SK-N-SH (cell line): ENCODE data around the gene GNE. TPM values are rescaled to one million over a fixed set of nuclear protein-coding genes. Genes with fewer than 3 reads are reported as not detected.

Experiments used
- CTCF ChIA-PET: fragments of 300-600, 350-600 bp; formaldehyde crosslinking; extraction: SDS; loops from one replicate; lab custom pipeline; 2021; lab: Yijun Ruan, JAX
- POLR2A ChIA-PET: fragments of 350-600 bp; sonication (Branson Sonifier 250); formaldehyde crosslinking; extraction: SDS; loops from one replicate; lab custom pipeline; 2020; ENCODE audit warnings: antibody characterized with exemption, inconsistent platforms; lab: Yijun Ruan, JAX
- DNase-seq: peaks from one replicate; pipeline ENCODE4 v3.0.0; 2012
- H2AFZ ChIP-seq: fragments of 200-600 bp; sonication (generic); 2 replicates; pipeline ENCODE4 v1.8.1; 2016; ENCODE audit warnings: antibody characterized with exemption, mild to moderate bottlenecking, low read depth
- H3F3A ChIP-seq: fragments of 200-600 bp; sonication (generic); replicated peaks from 2 replicates; pipeline ENCODE3; 2016; ENCODE audit warnings: antibody characterized with exemption, mild to moderate bottlenecking; ENCODE audit not compliant: insufficient read depth
- H3K27ac ChIP-seq, 2 experiments: fragments of 200-500 bp in 1 of 2; fragments of 200-600 bp in 1 of 2; sonication (Bioruptor generic) in 1 of 2; sonication (generic), shearing (Covaris generic) in 1 of 2; 2 replicates each; pipeline versions ENCODE4 v1.5.1 to v1.6.1; 2014 to 2016; ENCODE audit warnings: low read depth in 2 of 2, inconsistent platforms in 1 of 2, low read length in 1 of 2, mild to moderate bottlenecking in 1 of 2, mixed read lengths in 1 of 2
- H3K27me3 ChIP-seq: fragments of 200-600 bp; sonication (generic), shearing (Covaris generic); 2 replicates; pipeline ENCODE4 v1.6.1; 2016; ENCODE audit warnings: mixed run types; ENCODE audit not compliant: insufficient read depth
- H3K36me3 ChIP-seq, 2 experiments: fragments of 200-500 bp in 1 of 2; fragments of 200-600 bp in 1 of 2; sonication (Bioruptor generic) in 1 of 2; sonication (generic) in 1 of 2; replicated peaks in 1 of 2; 2 replicates each; pipeline versions ENCODE3 to v1.5.1; 2014 to 2016; ENCODE audit warnings: low read length in 1 of 2, mild to moderate bottlenecking in 1 of 2; ENCODE audit not compliant: insufficient read depth in 2 of 2, control insufficient read depth in 1 of 2
- H3K4me1 ChIP-seq, 2 experiments: fragments of 200-500 bp in 1 of 2; fragments of 200-600 bp in 1 of 2; sonication (Bioruptor generic) in 1 of 2; sonication (generic), shearing (Covaris generic) in 1 of 2; 2 replicates each; pipeline versions ENCODE4 v1.5.1 to v1.6.1; 2014 to 2016; ENCODE audit warnings: low read depth in 1 of 2, low read length in 1 of 2, mixed run types in 1 of 2; ENCODE audit not compliant: insufficient read depth in 2 of 2, control insufficient read depth in 1 of 2
- H3K4me2 ChIP-seq: fragments of 200-600 bp; sonication (generic), shearing (Covaris generic); 2 replicates; pipeline ENCODE4 v1.6.1; 2017; ENCODE audit warnings: mixed run types
- H3K4me3 ChIP-seq, 2 experiments: fragments of 200-500 bp in 1 of 2; fragments of 200-600 bp in 1 of 2; sonication (Bioruptor generic) in 1 of 2; sonication (generic), shearing (Covaris generic) in 1 of 2; 2 replicates each; pipeline versions ENCODE4 v1.5.1 to v1.8.1; 2014 to 2016; ENCODE audit warnings: low read depth in 2 of 2, inconsistent platforms in 1 of 2, low read length in 1 of 2, mild to moderate bottlenecking in 1 of 2, mixed read lengths in 1 of 2, moderate library complexity in 1 of 2
- H3K79me2 ChIP-seq: fragments of 200-600 bp; sonication (generic); 2 replicates; pipeline ENCODE4 v1.8.1; 2017; ENCODE audit warnings: mild to moderate bottlenecking; ENCODE audit not compliant: insufficient read depth
- H3K9ac ChIP-seq: fragments of 200-600 bp; sonication (generic); 2 replicates; pipeline ENCODE4 v1.6.1; 2017; ENCODE audit warnings: mixed run types
- H3K9me2 ChIP-seq: fragments of 200-600 bp; sonication (generic); 2 replicates; pipeline ENCODE4 v1.6.1; 2017; ENCODE audit warnings: mixed run types
- H3K9me3 ChIP-seq: fragments of 200-600 bp; sonication (generic); 2 replicates; pipeline ENCODE4 v1.6.1; 2017; ENCODE audit warnings: mixed run types, mild to moderate bottlenecking, moderate library complexity
- H4K20me1 ChIP-seq: fragments of 200-600 bp; sonication (generic); 2 replicates; pipeline ENCODE4 v1.6.1; 2017; ENCODE audit warnings: mild to moderate bottlenecking, mixed run types; ENCODE audit not compliant: insufficient read depth
- ELF1 ChIP-seq: IDR thresholded peaks from 2 replicates; pipeline ENCODE4 v1.4.0; 2012
- EZH2phosphoT487 ChIP-seq: fragments of 200-600 bp; sonication (generic); IDR thresholded peaks from 2 replicates; pipeline ENCODE4 v1.6.1; 2017; ENCODE audit warnings: low read depth, mixed run types, mild to moderate bottlenecking, antibody characterized with exemption, moderate library complexity, borderline replicate concordance
- FOSL2 ChIP-seq: IDR thresholded peaks from 2 replicates; pipeline ENCODE4 v1.4.0; 2012; ENCODE audit warnings: low read depth, mild to moderate bottlenecking, moderate library complexity, borderline replicate concordance
- FOXM1 ChIP-seq: IDR thresholded peaks from 2 replicates; pipeline ENCODE4 v1.4.0; 2012; ENCODE audit warnings: low read depth, mild to moderate bottlenecking
- NFIC ChIP-seq: IDR thresholded peaks from 2 replicates; pipeline ENCODE4 v1.4.0; 2012; ENCODE audit warnings: borderline replicate concordance
- POLR2AphosphoS5 ChIP-seq: IDR thresholded peaks from 2 replicates; pipeline ENCODE4 v1.6.1; 2012; ENCODE audit warnings: low read depth, low read length
- RXRA ChIP-seq: IDR thresholded peaks from 2 replicates; pipeline ENCODE4 v1.4.0; 2012; ENCODE audit warnings: low read depth, mild to moderate bottlenecking, borderline replicate concordance
- TCF12 ChIP-seq: IDR thresholded peaks from 2 replicates; pipeline ENCODE4 v1.4.0; 2012
- YY1 ChIP-seq: IDR thresholded peaks from 2 replicates; pipeline ENCODE4 v1.4.0; 2012; ENCODE audit warnings: low read depth, mild to moderate bottlenecking
- WGBS: methylation state at CpG from one replicate; pipeline ENCODE4 v1.1.6; 2017; ENCODE audit warnings: low lambda C conversion rate; 5-methylcytosine and 5-hydroxymethylcytosine counted together
- polyA plus RNA-seq, 3 experiments: library from polyadenylated mRNA; depleted of rRNA; stranded (reverse); fragments of >200 nt; gene quantifications; 2 replicates each; pipeline ENCODE4 v1.2.3, GENCODE V29; 2012
- TF ChIP-seq, protein P1 (sequence below): IDR thresholded peaks from 2 replicates; pipeline ENCODE4; 2012
- TF ChIP-seq, protein P2 (sequence below): IDR thresholded peaks from 2 replicates; pipeline ENCODE4 v1.4.0; 2012; ENCODE audit warnings: low read depth, borderline replicate concordance
- TF ChIP-seq, protein P3 (sequence below): fragments of 150-350 bp; IDR thresholded peaks from 2 replicates; pipeline ENCODE4 v1.6.1; 2016; ENCODE audit warnings: mild to moderate bottlenecking, low read depth, low read length
- TF ChIP-seq, protein P4 (sequence below): IDR thresholded peaks from 2 replicates; pipeline ENCODE4 v1.4.0; 2012; ENCODE audit warnings: low read depth, borderline replicate concordance

The GNE gene
- polyA plus RNA-seq, 1 of the 3 experiments (the other 2 are of a cell fraction), result 13.0 TPM

DNA sequence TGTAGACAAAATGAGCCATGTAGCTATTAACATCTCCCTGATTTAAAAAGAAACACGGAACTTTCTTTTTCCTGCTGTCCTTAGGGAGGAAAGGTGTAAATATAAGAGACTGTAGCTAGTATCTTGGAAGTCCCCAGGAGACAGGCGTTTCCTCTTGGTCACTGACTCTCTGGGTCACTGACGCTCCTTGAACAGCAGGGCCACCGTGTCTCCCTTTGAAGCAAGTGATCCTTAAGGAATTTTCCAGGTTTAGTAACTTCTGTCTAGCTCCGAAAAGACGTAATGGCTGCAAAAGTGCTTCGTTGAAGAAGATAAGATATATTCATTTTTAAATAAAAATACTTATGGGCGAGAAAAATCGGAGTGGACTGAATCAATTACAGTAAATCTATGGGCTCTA is 68.3 kb downstream of the GNE start (continued):
- no peak for TF ChIP-seq FOSL2
- no peak for TF ChIP-seq FOXM1
- no peak for TF ChIP-seq TCF12
- no peak for TF ChIP-seq NFIC
- TF ChIP-seq, protein P1, sequence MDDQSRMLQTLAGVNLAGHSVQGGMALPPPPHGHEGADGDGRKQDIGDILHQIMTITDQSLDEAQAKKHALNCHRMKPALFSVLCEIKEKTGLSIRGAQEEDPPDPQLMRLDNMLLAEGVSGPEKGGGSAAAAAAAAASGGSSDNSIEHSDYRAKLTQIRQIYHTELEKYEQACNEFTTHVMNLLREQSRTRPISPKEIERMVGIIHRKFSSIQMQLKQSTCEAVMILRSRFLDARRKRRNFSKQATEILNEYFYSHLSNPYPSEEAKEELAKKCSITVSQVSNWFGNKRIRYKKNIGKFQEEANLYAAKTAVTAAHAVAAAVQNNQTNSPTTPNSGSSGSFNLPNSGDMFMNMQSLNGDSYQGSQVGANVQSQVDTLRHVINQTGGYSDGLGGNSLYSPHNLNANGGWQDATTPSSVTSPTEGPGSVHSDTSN, result no peak
- no peak for TF ChIP-seq EZH2phosphoT487
- TF ChIP-seq RXRA, result no peak
- TF ChIP-seq, protein P2, sequence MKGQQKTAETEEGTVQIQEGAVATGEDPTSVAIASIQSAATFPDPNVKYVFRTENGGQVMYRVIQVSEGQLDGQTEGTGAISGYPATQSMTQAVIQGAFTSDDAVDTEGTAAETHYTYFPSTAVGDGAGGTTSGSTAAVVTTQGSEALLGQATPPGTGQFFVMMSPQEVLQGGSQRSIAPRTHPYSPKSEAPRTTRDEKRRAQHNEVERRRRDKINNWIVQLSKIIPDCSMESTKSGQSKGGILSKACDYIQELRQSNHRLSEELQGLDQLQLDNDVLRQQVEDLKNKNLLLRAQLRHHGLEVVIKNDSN, result no peak
- no peak for TF ChIP-seq ELF1
- no peak for TF ChIP-seq POLR2AphosphoS5

DNA sequence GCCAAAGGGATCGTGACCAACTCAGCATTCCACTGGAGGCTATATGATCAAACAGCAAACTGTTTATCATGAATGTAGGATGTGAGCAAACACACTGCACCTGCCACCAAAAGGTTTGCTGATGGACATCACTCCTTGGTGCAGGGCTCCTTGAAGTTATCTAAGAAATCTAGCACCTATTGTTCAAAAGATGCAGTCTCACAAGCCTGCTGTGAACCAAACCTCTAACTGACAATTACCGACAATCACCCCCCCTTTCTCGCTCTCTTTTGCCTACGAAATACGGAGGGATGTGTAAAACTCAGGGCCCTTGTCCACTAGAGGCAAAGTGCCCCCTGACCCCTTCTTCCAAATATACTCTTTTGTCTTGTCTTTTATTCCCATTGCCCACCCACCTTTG is 70.0 kb downstream of the GNE start:
- H3K79me2 ChIP-seq, result peaks cover 30% of the 10 kb centered on the region
- H3K4me2 ChIP-seq, result no peak overlapping the region
- peaks cover 19% of the 10 kb centered on the region for H4K20me1 ChIP-seq
- no peak overlapping the region for H3K27ac ChIP-seq
- H3K36me3 ChIP-seq, result no peaks in the 10 kb centered on the region
- peaks cover 6 to 20% of the 10 kb centered on the region in 2 experiments for H3K4me1 ChIP-seq
- no peak overlapping the region for H3K4me3 ChIP-seq
- H3F3A ChIP-seq, result peaks cover 8% of the 10 kb centered on the region
- no peaks in the 10 kb centered on the region for H3K9me2 ChIP-seq
- H2AFZ ChIP-seq, result no peak overlapping the region
- no peak for DNase-seq
- POLR2A ChIA-PET, result no interaction called here
- CTCF ChIA-PET, result interaction anchor here (1.3 to 3.6 kb wide), 2 partner anchors 22 to 234 kb away, joined by 3 to 14 read pairs; no protein-coding TSS in a partner anchor
- TF ChIP-seq, protein P2, result no peak
- TF ChIP-seq, protein P3, sequence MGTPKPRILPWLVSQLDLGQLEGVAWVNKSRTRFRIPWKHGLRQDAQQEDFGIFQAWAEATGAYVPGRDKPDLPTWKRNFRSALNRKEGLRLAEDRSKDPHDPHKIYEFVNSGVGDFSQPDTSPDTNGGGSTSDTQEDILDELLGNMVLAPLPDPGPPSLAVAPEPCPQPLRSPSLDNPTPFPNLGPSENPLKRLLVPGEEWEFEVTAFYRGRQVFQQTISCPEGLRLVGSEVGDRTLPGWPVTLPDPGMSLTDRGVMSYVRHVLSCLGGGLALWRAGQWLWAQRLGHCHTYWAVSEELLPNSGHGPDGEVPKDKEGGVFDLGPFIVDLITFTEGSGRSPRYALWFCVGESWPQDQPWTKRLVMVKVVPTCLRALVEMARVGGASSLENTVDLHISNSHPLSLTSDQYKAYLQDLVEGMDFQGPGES, result no peak
- TF ChIP-seq FOXM1 (no peak), YY1 (no peak), FOSL2 (no peak)
- TF ChIP-seq, protein P4, sequence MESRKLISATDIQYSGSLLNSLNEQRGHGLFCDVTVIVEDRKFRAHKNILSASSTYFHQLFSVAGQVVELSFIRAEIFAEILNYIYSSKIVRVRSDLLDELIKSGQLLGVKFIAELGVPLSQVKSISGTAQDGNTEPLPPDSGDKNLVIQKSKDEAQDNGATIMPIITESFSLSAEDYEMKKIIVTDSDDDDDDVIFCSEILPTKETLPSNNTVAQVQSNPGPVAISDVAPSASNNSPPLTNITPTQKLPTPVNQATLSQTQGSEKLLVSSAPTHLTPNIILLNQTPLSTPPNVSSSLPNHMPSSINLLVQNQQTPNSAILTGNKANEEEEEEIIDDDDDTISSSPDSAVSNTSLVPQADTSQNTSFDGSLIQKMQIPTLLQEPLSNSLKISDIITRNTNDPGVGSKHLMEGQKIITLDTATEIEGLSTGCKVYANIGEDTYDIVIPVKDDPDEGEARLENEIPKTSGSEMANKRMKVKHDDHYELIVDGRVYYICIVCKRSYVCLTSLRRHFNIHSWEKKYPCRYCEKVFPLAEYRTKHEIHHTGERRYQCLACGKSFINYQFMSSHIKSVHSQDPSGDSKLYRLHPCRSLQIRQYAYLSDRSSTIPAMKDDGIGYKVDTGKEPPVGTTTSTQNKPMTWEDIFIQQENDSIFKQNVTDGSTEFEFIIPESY, result no peak
- no peak overlapping the region for H3K9ac ChIP-seq
- no peaks in the 10 kb centered on the region for H3K9me3 ChIP-seq
- WGBS, result 93% methylated on average over 5 of the region's 5 CpGs
- no peaks in the 10 kb centered on the region for H3K27me3 ChIP-seq
